Pancreas (tissue), 10 donors: Measurements from ENCODE around the gene LACRT. TPM values are rescaled to one million over a fixed set of nuclear protein-coding genes. Genes with fewer than 3 reads are reported as not detected.

Experiments used
- ATAC-seq, 4 donors: fragments of 200-7000 bp; cut with Tn5 transposase; one replicate each; pipeline versions ENCODE4 v1.8.0 to v1.9.1; 2020; ENCODE audit warnings: mild to moderate bottlenecking in 4 of 4, moderate library complexity in 4 of 4
- DNase-seq, 6 donors: peaks; one replicate each; pipeline ENCODE4 v3.0.0-alpha.2; 2020
- FAIRE-seq: peaks from 2 replicates; lab custom pipeline; 2012; peaks lifted over from hg19 to GRCh38; lab: Jason Lieb, UNC
- H3K27ac ChIP-seq, 4 donors: fragments of 200-600 bp; sonication (generic); 1 replicate in 3 of 4; 2 replicates in 1 of 4; pipeline versions ENCODE4 v1.5.0 to v1.8.0; 2020
- H3K27me3 ChIP-seq, 4 donors: fragments of 200-600 bp; one replicate each; pipeline ENCODE4 v1.8.0; 2021
- H3K36me3 ChIP-seq, 3 donors: fragments of 200-600 bp; sonication (generic) in 1 of 3; one replicate each; pipeline versions ENCODE4 v1.5.0 to v1.8.0; 2020 to 2021
- H3K4me1 ChIP-seq, 3 donors: fragments of 200-600 bp; one replicate each; pipeline ENCODE4 v1.8.0; 2021
- H3K4me3 ChIP-seq, 4 donors: fragments of 200-600 bp; sonication (generic) in 2 of 4; one replicate each; pipeline versions ENCODE4 v1.5.0 to v1.8.0; 2020 to 2021
- H3K9me3 ChIP-seq, 4 donors: fragments of 200-600 bp; one replicate each; pipeline ENCODE4 v1.8.0; 2021
- WGBS, 2 donors: extraction: QIAGEN DNeasy Blood & Tissue Kit; methylation state at CpG; one replicate each; pipeline ENCODE4 v1.1.7; 2013; 5-methylcytosine and 5-hydroxymethylcytosine counted together
- intact Hi-C, 3 donors: fragments of 100-400 bp; cut with DNase I; formaldehyde crosslinking; loops; one replicate each; pipeline versions ENCODE4 v1.11.1 to v1.14.2; 2022
- polyA plus RNA-seq, 2 donors: library from polyadenylated mRNA; stranded (reverse); fragments of 200-250 nt; gene quantifications; one replicate each; pipeline ENCODE4 v1.2.3, GENCODE V29; 2013
- total RNA-seq, 6 donors: library from RNA; stranded (reverse); fragmentation: NEBNext Ultra II Directional in 4 of 6; extraction: Animal tissue kit (Norgen Biotek cat#: 25700) in 4 of 6; gene quantifications; one replicate each; pipeline versions ENCODE4 v1.2.1 to v1.2.4, GENCODE V29; 2021 to 2023
- TF ChIP-seq, protein P1 (sequence below), 4 donors: fragments of 200-600 bp; sonication (generic) in 3 of 4; IDR thresholded peaks; one replicate each; pipeline versions ENCODE4 v1.5.0 to v1.8.0; 2021; ENCODE audit warnings: antibody characterized with exemption in 4 of 4
- donor health status: healthy with polysubstance abuse.
- donor health status: DM: no; HTN: no; CAD: no; lungs with moderate emphysema.
- donor health status: DM: no; HTN: no; CAD: no.
- donor health status: control.
- donor health status: control.
- donor health status: Bipolar disorder and iron deficiency.
- donor health status: DM: yes; HTN: yes; CAD: no.
- donor health status: DM: no; HTN: no; CAD: no.
- donor health status: DM: no; HTN: no; CAD: no.
- donor health status: DM: yes; HTN: yes; CAD: no.

Gene LACRT
- total and polyA plus RNA-seq, 8 donors: not detected

DNA sequence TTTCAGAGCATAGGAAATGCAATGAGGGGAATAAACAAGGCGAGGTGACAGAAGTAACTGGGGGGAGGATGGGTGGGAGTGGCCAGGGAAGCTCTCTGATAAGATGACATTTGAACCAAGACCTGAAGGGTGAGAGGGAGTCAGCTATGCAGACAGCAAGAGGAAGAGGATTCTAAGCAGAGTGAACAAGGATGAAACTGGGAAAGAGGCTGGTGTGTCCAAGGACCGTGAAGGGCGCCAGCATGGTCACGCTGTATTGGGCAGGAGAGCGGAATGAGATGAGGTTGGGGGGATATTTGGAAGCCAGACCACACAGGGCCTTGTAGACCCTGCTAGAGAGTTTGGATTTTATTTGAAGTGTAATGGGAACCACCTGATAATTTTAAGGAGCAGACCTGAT lies 35.7 kb downstream of the LACRT start:
- Histone ChIP-seq H3K9me3 (no peaks in the 10 kb centered on the region), H3K27ac (no peak overlapping the region), H3K4me1 (no peaks in the 10 kb centered on the region), H3K36me3 (no peaks in the 10 kb centered on the region), H3K27me3 (no peaks in the 10 kb centered on the region), H3K4me3 (no peak overlapping the region)
- no peak for DNase-seq
- no peak for ATAC-seq
- intact Hi-C loops: loop anchor here in 1 of 3 donors (10.0 kb wide), 1 partner anchor 366 kb away; no protein-coding TSS in a partner anchor
- 80 to 86% methylated on average over 5 of the region's 5 CpGs for WGBS, 2 donors
- no peak for FAIRE-seq
- TF ChIP-seq, protein P1, sequence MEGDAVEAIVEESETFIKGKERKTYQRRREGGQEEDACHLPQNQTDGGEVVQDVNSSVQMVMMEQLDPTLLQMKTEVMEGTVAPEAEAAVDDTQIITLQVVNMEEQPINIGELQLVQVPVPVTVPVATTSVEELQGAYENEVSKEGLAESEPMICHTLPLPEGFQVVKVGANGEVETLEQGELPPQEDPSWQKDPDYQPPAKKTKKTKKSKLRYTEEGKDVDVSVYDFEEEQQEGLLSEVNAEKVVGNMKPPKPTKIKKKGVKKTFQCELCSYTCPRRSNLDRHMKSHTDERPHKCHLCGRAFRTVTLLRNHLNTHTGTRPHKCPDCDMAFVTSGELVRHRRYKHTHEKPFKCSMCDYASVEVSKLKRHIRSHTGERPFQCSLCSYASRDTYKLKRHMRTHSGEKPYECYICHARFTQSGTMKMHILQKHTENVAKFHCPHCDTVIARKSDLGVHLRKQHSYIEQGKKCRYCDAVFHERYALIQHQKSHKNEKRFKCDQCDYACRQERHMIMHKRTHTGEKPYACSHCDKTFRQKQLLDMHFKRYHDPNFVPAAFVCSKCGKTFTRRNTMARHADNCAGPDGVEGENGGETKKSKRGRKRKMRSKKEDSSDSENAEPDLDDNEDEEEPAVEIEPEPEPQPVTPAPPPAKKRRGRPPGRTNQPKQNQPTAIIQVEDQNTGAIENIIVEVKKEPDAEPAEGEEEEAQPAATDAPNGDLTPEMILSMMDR (IDR thresholded peaks at IDR 0.05): no peak

DNA sequence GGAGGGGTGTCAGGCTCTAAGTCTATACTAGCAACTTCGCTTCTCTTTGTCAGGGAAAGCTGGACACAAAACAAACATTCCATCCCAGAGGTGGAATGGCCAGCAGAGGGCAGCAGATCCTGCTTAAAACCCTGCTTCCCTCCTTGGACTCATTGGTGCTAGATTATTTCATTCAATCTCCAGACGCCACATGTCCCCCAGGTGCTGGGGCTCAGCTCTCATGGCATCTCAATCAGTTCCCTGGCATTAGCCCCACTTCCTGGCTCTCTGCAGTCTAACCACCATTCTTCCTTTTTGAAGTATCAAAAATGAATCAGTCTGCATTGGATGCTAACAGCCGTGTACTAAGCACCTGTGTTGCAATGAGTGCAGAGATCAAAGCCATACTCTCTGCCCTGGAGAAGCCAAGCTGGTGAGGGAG lies 38.2 kb downstream of the LACRT start:
- no peaks in the 10 kb centered on the region for H3K9me3 ChIP-seq
- WGBS, 2 donors: 11 to 12% methylated on average over 3 of the region's 3 CpGs
- no peaks in the 10 kb centered on the region for H3K36me3 ChIP-seq
- ATAC-seq (peak; percentile 78 to 93 (median 84)), DNase-seq (peak in 5 of 6 donors; percentile 43 to 86 (median 69)), FAIRE-seq (no peak)
- no peaks in the 10 kb centered on the region for H3K4me1 ChIP-seq
- H3K27ac ChIP-seq: no peak overlapping the region
- intact Hi-C loops: loop anchor here in 1 of 3 donors (10.0 kb wide), 1 partner anchor 368 kb away; no protein-coding TSS in a partner anchor
- TF ChIP-seq, protein P1 (IDR thresholded peaks at IDR 0.05): peak; percentile 70 to 84 (median 80)
- H3K27me3 ChIP-seq: no peaks in the 10 kb centered on the region
- H3K4me3 ChIP-seq: no peak overlapping the region

DNA sequence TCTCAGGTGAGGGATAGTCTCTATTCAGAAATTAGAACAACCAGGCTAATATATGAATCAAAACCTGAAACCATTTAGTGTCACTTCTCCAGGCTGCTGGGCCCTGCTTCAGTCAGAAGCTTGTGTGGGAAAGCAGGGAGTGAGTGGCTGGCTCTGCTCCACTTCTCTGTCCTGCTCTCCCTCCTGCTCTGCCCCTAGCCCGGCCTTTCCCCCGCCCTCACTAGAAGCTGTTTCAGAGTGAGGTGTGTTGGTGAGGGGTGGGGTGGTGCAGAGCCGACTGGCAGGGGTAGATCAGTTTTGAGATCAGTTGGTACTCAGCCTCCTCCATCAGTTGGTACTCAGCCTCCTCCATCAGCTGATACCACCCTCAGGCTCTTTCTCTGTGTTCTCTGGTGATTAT lies 39.2 kb downstream of the LACRT start:
- Histone ChIP-seq H3K4me1 (no peaks in the 10 kb centered on the region), H3K36me3 (no peaks in the 10 kb centered on the region), H3K27ac (no peak overlapping the region), H3K4me3 (no peak overlapping the region), H3K27me3 (no peaks in the 10 kb centered on the region), H3K9me3 (no peaks in the 10 kb centered on the region)
- ATAC-seq (no peak), FAIRE-seq (no peak), DNase-seq (no peak)
- intact Hi-C loops: loop anchor here in 1 of 3 donors (10.0 kb wide), 1 partner anchor 369 kb away; no protein-coding TSS in a partner anchor
- WGBS, 2 donors: 80 to 86% methylated on average over 3 of the region's 3 CpGs
- TF ChIP-seq, protein P1 (IDR thresholded peaks at IDR 0.05): no peak

DNA sequence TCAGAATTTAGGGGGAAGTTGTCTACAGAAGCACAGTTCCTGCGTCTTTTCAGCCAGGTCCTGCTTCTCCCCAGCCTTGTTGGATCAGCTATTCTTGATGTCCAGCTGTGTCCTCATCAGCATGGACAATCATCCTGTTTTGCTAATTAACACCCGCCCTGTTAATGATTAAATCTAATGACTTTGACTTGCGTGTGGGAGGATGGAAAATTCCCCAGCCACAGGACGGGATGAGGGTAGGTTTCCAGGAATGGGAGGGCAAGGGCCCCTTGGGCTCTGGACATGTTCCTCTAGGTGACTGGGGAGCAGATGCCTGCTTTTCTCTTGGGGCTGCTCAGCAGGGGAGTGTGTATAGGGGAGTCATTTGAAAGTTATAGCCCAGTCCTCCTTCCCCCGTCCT lies 41.0 kb downstream of the LACRT start:
- Histone ChIP-seq H3K27ac (no peak overlapping the region), H3K27me3 (no peaks in the 10 kb centered on the region), H3K4me1 (no peaks in the 10 kb centered on the region), H3K4me3 (no peak overlapping the region), H3K36me3 (no peaks in the 10 kb centered on the region), H3K9me3 (no peaks in the 10 kb centered on the region)
- no peak for FAIRE-seq
- intact Hi-C loops: loop anchor here in 1 of 3 donors (10.0 kb wide), 1 partner anchor 371 kb away; no protein-coding TSS in a partner anchor
- 45 to 49% methylated on average over 5 of the region's 5 CpGs for WGBS, 2 donors
- TF ChIP-seq, protein P1 (IDR thresholded peaks at IDR 0.05): no peak
- no peak for DNase-seq
- peak in 2 of 4 donors; percentile 7 to 29 for ATAC-seq

DNA sequence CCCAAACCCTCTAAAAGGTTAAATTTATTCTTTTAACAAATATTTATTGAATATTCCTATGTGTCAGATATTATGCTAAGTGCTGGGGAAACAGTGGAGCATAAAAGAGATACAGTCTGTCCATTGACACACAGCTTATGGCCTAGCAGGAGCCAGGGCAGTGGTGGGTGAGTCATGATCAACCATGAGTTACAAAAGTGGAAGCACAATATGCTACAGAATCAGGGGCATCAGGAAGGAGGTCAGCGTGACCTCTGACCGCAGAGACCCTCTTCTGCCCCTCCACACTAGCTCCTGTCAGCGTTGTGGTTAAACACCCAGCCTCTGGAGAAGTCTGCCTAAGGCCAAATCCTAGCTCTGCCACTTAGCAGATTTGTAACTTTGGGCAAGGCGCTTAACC lies 41.6 kb downstream of the LACRT start:
- Histone ChIP-seq H3K4me3 (no peak overlapping the region), H3K27ac (no peak overlapping the region), H3K36me3 (no peaks in the 10 kb centered on the region), H3K9me3 (no peaks in the 10 kb centered on the region), H3K27me3 (no peaks in the 10 kb centered on the region), H3K4me1 (peaks cover 0 to 1% (median 0%) of the 10 kb centered on the region in 3 donors)
- intact Hi-C loops: loop anchor here in 1 of 3 donors (10.0 kb wide), 1 partner anchor 372 kb away; no protein-coding TSS in a partner anchor
- no peak for FAIRE-seq
- DNase-seq: no peak
- WGBS, 2 donors: 73 to 86% methylated on average over 4 of the region's 4 CpGs
- TF ChIP-seq, protein P1 (IDR thresholded peaks at IDR 0.05): no peak
- ATAC-seq: no peak
